MCF 10A (cell line): ENCODE results near the gene C12orf54. TPM values are rescaled to one million over a fixed set of nuclear protein-coding genes. Genes with fewer than 3 reads are reported as not detected.

ENCODE experiments used
- BruUV-seq: library from RNA; stranded (reverse); fragments of 400-500 nt; replicated peaks from 2 replicates; lab custom pipeline; 2021; lab: Mats Ljungman, UMichigan
- CTCF ChIA-PET: fragments of 300-600 bp; sonication (Branson Sonifier 250); formaldehyde crosslinking; extraction: SDS; loops from one replicate; lab custom pipeline; 2021; ENCODE audit warnings: antibody characterized with exemption, inconsistent platforms; lab: Yijun Ruan, JAX
- POLR2A ChIA-PET: fragments of 300-600, 350-650 bp; sonication (Branson Sonifier 250); formaldehyde crosslinking; extraction: SDS; loops from one replicate; lab custom pipeline; 2020; ENCODE audit warnings: antibody characterized with exemption, inconsistent platforms; lab: Yijun Ruan, JAX
- DNase-seq: peaks from one replicate; pipeline ENCODE4 v3.0.0-alpha.2; 2018; ENCODE audit not compliant: unreplicated experiment
- H3K27ac Mint-ChIP-seq: one replicate; pipeline ENCODE4 v1.8.0; 2022; ENCODE audit warnings: mild to moderate bottlenecking, low read depth, mixed read lengths; ENCODE audit not compliant: unreplicated experiment
- H3K27me3 Mint-ChIP-seq: one replicate; pipeline ENCODE4 v1.8.0; 2022; ENCODE audit warnings: mixed read lengths; ENCODE audit not compliant: insufficient read depth, unreplicated experiment
- H3K36me3 Mint-ChIP-seq: one replicate; pipeline ENCODE4 v1.8.0; 2022; ENCODE audit warnings: mild to moderate bottlenecking, moderate library complexity, mixed read lengths; ENCODE audit not compliant: insufficient read depth, unreplicated experiment
- H3K4me1 Mint-ChIP-seq: one replicate; pipeline ENCODE4 v1.8.0; 2022; ENCODE audit warnings: mixed read lengths; ENCODE audit not compliant: insufficient read depth, unreplicated experiment
- H3K4me3 Mint-ChIP-seq: one replicate; pipeline ENCODE4 v1.8.0; 2022; ENCODE audit warnings: mild to moderate bottlenecking, moderate library complexity, mixed read lengths; ENCODE audit not compliant: unreplicated experiment
- H3K9me3 Mint-ChIP-seq: one replicate; pipeline ENCODE4 v1.8.0; 2022; ENCODE audit warnings: mixed read lengths; ENCODE audit not compliant: unreplicated experiment
- intact Hi-C: fragments of 100-400 bp; cut with micrococcal nuclease; formaldehyde crosslinking; loops from 2 replicates; pipeline ENCODE4 v1.14.1; 2022
- total RNA-seq: library from RNA; stranded (reverse); gene quantifications from 2 replicates; pipeline ENCODE4 v1.2.3, GENCODE V29; 2022
- TF ChIP-seq, protein P1 (sequence below): fragments of 200-600 bp; IDR thresholded peaks from one replicate; pipeline ENCODE4 v1.8.0; 2022; ENCODE audit warnings: antibody characterized with exemption, mild to moderate bottlenecking; ENCODE audit not compliant: unreplicated experiment

The C12orf54 gene
- total RNA-seq, 1 experiment from 2014 or later: 1.9 TPM

- Mint-ChIP-seq H3K4me3 (no peak within 1 kb of the TSS), H3K27me3 (no peaks in the 10 kb centered on the region), H3K36me3 (no peaks in the 10 kb centered on the region), H3K27ac (no peak within 1 kb of the TSS), H3K4me1 (no peaks in the 10 kb centered on the region), H3K9me3 (no peaks in the 10 kb centered on the region)
- intact Hi-C loops: no loop called here
- TF ChIP-seq, protein P1, sequence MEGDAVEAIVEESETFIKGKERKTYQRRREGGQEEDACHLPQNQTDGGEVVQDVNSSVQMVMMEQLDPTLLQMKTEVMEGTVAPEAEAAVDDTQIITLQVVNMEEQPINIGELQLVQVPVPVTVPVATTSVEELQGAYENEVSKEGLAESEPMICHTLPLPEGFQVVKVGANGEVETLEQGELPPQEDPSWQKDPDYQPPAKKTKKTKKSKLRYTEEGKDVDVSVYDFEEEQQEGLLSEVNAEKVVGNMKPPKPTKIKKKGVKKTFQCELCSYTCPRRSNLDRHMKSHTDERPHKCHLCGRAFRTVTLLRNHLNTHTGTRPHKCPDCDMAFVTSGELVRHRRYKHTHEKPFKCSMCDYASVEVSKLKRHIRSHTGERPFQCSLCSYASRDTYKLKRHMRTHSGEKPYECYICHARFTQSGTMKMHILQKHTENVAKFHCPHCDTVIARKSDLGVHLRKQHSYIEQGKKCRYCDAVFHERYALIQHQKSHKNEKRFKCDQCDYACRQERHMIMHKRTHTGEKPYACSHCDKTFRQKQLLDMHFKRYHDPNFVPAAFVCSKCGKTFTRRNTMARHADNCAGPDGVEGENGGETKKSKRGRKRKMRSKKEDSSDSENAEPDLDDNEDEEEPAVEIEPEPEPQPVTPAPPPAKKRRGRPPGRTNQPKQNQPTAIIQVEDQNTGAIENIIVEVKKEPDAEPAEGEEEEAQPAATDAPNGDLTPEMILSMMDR: no peak
- ChIA-PET CTCF (no interaction called here), POLR2A (no interaction called here)
- DNase-seq: no peak
- BruUV-seq: no TSS peak
Measured at GRCh38 chr12:48525332-48525731, 43.0 kb downstream of the C12orf54 start, which contains the start of gene OR8S1. Gene OR8S1, plus strand, starts transcription at chr12:48525632. Its CDS starts 0 bp downstream, at chr12:48525632.

GRCh38 chr12:48527891-48528670 is 45.8 kb downstream of the C12orf54 start:
- no TSS peak for BruUV-seq
- ChIA-PET POLR2A (no interaction called here), CTCF (interaction anchor here (0.6 to 1.5 kb wide), 5 partner anchors 15 to 1409 kb away, joined by 3 to 5 read pairs (median 3); no protein-coding TSS in a partner anchor)
- Mint-ChIP-seq H3K27me3 (peaks cover 17% of the 10 kb centered on the region), H3K36me3 (no peaks in the 10 kb centered on the region), H3K4me3 (no peak overlapping the region), H3K9me3 (no peaks in the 10 kb centered on the region), H3K4me1 (no peaks in the 10 kb centered on the region), H3K27ac (no peak overlapping the region)
- DNase-seq: no peak
- TF ChIP-seq, protein P1: no peak
- intact Hi-C loops: no loop called here

- Mint-ChIP-seq H3K36me3 (no peaks in the 10 kb centered on the region), H3K4me3 (no peak overlapping the region), H3K4me1 (no peaks in the 10 kb centered on the region), H3K27ac (no peak overlapping the region), H3K9me3 (peaks cover 5% of the 10 kb centered on the region), H3K27me3 (peaks cover 22% of the 10 kb centered on the region)
- ChIA-PET CTCF (no interaction called here), POLR2A (no interaction called here)
- intact Hi-C loops: no loop called here
- BruUV-seq: no TSS peak
- TF ChIP-seq, protein P1: no peak
- no peak for DNase-seq
Measured at GRCh38 chr12:48532601-48533000, 50.3 kb downstream of the C12orf54 start.

DNA sequence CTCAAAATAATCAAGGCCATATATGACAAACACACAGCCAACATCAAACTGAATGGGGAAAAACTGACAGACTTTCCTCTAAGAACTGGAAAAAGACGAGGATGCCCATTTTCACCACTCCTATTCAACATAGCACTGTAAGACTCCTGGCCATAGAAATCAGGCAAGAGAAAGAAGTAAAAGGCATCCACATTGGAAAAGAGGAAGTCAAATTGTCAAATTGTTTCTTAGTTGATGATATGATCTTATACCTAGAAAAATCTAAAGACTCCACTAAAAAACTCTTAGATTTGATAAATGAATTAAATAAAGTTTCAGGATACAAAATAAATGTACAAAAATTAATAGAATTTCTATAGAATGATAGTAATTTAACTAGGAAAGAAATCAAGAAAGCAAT is 54.3 kb downstream of the C12orf54 start:
- Mint-ChIP-seq H3K27ac (no peak overlapping the region), H3K9me3 (peaks cover 5% of the 10 kb centered on the region), H3K27me3 (peaks cover 20% of the 10 kb centered on the region), H3K4me1 (peaks cover 6% of the 10 kb centered on the region), H3K36me3 (no peaks in the 10 kb centered on the region), H3K4me3 (no peak overlapping the region)
- TF ChIP-seq, protein P1: no peak
- ChIA-PET POLR2A (no interaction called here), CTCF (no interaction called here)
- no peak for DNase-seq
- no TSS peak for BruUV-seq
- intact Hi-C loops: no loop called here
